Nephron progenitor cell (in vitro differentiated cells): ENCODE data around the gene MAGIX.

Experiments used
- DNase-seq: peaks from one replicate; pipeline ENCODE4 v3.0.0; 2021
- H3K27ac Mint-ChIP-seq: 2 replicates; pipeline ENCODE4 v1.8.0; 2021; ENCODE audit warnings: mild to moderate bottlenecking, moderate library complexity, mixed read lengths
- H3K27me3 Mint-ChIP-seq: 2 replicates; pipeline ENCODE4 v1.8.0; 2021; ENCODE audit warnings: mild to moderate bottlenecking, low read depth, mixed read lengths; ENCODE audit not compliant: poor library complexity
- H3K36me3 Mint-ChIP-seq: 2 replicates; pipeline ENCODE4 v1.8.0; 2021; ENCODE audit warnings: low read depth, mixed read lengths
- H3K4me1 Mint-ChIP-seq: 2 replicates; pipeline ENCODE4 v1.8.0; 2021; ENCODE audit warnings: mixed read lengths
- H3K4me3 Mint-ChIP-seq: 2 replicates; pipeline ENCODE4 v1.8.0; 2021; ENCODE audit warnings: mild to moderate bottlenecking, moderate library complexity, mixed read lengths
- H3K9me3 Mint-ChIP-seq: 2 replicates; pipeline ENCODE4 v1.8.0; 2021; ENCODE audit warnings: mild to moderate bottlenecking, moderate library complexity, mixed read lengths
- CTCF ChIP-seq: fragments of 200-600 bp; sonication (generic); IDR thresholded peaks from 2 replicates; pipeline ENCODE4 v1.5.0; 2021; ENCODE audit warnings: antibody characterized with exemption

Gene MAGIX

GRCh38 chrX:49205443-49205842, 42.9 kb downstream of the MAGIX start:
- Mint-ChIP-seq H3K27ac (no peak overlapping the region), H3K4me3 (no peak overlapping the region), H3K27me3 (peaks cover 10% of the 10 kb centered on the region), H3K36me3 (no peaks in the 10 kb centered on the region), H3K9me3 (peaks cover 41% of the 10 kb centered on the region), H3K4me1 (peaks cover 4% of the 10 kb centered on the region)
- no peak for TF ChIP-seq CTCF
- DNase-seq: no peak

- no peak overlapping the region for H3K4me3 Mint-ChIP-seq
- peaks cover 47% of the 10 kb centered on the region for H3K9me3 Mint-ChIP-seq
- peaks cover 12% of the 10 kb centered on the region for H3K27me3 Mint-ChIP-seq
- no peaks in the 10 kb centered on the region for H3K36me3 Mint-ChIP-seq
- DNase-seq: no peak
- TF ChIP-seq CTCF: no peak
- H3K27ac Mint-ChIP-seq: no peak overlapping the region
- H3K4me1 Mint-ChIP-seq: no peaks in the 10 kb centered on the region
These were observed 44.0 kb downstream of the MAGIX start for GRCh38 chrX:49206543-49206942.

GRCh38 chrX:49208399-49208798, 45.8 kb downstream of the MAGIX start:
- H3K27me3 Mint-ChIP-seq: peaks cover 12% of the 10 kb centered on the region
- no peak overlapping the region for H3K27ac Mint-ChIP-seq
- H3K9me3 Mint-ChIP-seq: peaks cover 54% of the 10 kb centered on the region
- no peaks in the 10 kb centered on the region for H3K4me1 Mint-ChIP-seq
- no peaks in the 10 kb centered on the region for H3K36me3 Mint-ChIP-seq
- no peak overlapping the region for H3K4me3 Mint-ChIP-seq
- DNase-seq: no peak
- no peak for TF ChIP-seq CTCF

DNA sequence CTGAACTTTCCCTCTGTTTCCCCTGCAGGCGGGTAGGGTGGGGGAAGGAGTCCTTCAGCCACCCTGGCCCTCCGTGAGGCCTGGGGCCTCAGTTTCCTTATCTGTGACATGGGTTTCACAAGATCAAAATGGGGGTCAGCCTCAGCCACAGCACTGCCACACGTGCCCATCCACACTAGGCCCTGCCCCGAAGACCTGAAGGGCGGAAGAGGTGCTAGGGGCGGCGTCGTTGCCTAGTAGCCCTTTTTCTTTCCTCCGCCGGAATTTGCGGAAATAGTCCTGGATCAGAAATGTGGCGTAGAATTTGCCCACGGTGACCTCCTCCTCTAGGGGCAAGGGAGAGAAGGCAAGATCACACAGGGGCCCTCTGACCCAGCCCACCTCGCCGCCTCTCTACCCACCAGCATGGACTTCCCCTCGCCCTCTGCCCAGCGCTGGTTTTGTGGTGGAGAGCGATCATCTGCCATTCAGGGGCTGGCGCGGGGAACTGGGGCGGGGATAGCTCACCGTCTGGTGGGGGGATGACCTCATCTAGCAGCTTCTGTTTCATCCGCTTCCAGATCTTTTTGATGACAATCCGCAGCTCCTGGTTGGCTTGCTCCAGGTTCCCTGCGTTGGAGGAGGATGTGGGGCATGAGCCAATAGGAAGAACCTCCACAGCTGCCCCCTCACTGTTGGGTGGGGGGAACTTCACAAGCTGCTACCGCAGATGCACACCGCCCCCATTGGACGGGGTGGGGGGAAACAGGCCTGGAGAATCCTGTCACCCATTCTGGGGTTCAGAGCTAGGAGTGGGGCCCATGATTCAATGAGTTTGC, 47.1 kb downstream of the MAGIX start:
- Mint-ChIP-seq H3K27me3 (peaks cover 14% of the 10 kb centered on the region), H3K27ac (no peak overlapping the region), H3K36me3 (no peaks in the 10 kb centered on the region), H3K4me1 (no peaks in the 10 kb centered on the region), H3K9me3 (peaks cover 54% of the 10 kb centered on the region), H3K4me3 (no peak overlapping the region)
- no peak for TF ChIP-seq CTCF
- DNase-seq: no peak

DNA sequence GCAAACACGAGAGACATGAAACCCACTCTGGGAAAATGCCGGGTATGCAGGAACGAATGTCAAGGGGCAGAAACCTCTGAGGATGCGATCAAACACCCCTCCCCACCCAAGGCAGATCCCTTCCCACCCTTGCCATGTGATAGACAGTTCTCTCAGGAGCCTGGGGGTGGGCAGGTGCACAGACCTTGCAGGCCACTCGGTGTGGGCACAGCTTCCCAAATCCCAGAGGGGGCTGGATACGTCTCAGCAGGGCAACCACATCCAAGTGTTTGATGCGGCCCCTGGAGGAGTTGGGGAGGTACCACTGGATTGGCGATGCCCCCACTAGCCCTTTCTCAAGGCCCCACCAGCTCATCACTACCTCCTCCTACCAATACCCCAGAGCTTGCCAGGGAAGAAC, 47.8 kb downstream of the MAGIX start:
- Mint-ChIP-seq H3K27ac (no peak overlapping the region), H3K36me3 (no peaks in the 10 kb centered on the region), H3K9me3 (peaks cover 57% of the 10 kb centered on the region), H3K4me3 (no peak overlapping the region), H3K4me1 (no peaks in the 10 kb centered on the region), H3K27me3 (peaks cover 10% of the 10 kb centered on the region)
- DNase-seq: no peak
- TF ChIP-seq CTCF: no peak

DNA sequence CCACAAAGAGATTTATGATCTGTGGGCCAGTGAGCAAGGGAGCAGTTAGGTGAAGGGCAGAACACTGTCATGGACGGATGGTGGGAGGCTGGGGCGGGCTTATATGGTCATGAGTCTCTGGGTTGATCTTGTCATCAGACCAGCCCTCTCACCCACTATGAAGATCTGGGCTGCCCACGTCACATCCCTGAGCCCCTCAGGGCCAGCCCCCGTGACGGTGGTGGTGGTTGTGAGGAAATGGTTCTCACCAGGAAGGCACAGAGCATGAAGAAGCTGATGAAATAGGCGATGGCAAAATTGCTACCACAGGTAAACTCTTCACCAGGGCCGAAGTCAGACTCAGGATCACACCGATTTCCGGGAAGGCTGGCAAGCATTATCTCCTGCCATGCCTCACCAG, 48.5 kb downstream of the MAGIX start:
- peaks cover 64% of the 10 kb centered on the region for H3K9me3 Mint-ChIP-seq
- TF ChIP-seq CTCF: no peak
- no peak overlapping the region for H3K4me3 Mint-ChIP-seq
- no peak for DNase-seq
- H3K27me3 Mint-ChIP-seq: peaks cover 12% of the 10 kb centered on the region
- no peak overlapping the region for H3K27ac Mint-ChIP-seq
- no peaks in the 10 kb centered on the region for H3K36me3 Mint-ChIP-seq
- H3K4me1 Mint-ChIP-seq: no peaks in the 10 kb centered on the region
